Activated CD4-positive, alpha-beta T cell treated with anti-CD3 and anti-CD28 coated beads, Interleukin-2, amount 50 U/mL, for 48 hours (primary cell): ENCODE data around the gene USO1.
A peak's percentile ranks its signal among the peaks of the same experiment; 100 is the strongest.
"Not testable (repeated sequence)": the region's sequence is repeated elsewhere in the genome, so short reads cannot be mapped to it uniquely, and the experiment has no call there.

Source experiments
- DNase-seq, 2 experiments: peaks; one replicate each; pipeline ENCODE4 v3.0.0-alpha.2; 2020

The USO1 gene, protein sequence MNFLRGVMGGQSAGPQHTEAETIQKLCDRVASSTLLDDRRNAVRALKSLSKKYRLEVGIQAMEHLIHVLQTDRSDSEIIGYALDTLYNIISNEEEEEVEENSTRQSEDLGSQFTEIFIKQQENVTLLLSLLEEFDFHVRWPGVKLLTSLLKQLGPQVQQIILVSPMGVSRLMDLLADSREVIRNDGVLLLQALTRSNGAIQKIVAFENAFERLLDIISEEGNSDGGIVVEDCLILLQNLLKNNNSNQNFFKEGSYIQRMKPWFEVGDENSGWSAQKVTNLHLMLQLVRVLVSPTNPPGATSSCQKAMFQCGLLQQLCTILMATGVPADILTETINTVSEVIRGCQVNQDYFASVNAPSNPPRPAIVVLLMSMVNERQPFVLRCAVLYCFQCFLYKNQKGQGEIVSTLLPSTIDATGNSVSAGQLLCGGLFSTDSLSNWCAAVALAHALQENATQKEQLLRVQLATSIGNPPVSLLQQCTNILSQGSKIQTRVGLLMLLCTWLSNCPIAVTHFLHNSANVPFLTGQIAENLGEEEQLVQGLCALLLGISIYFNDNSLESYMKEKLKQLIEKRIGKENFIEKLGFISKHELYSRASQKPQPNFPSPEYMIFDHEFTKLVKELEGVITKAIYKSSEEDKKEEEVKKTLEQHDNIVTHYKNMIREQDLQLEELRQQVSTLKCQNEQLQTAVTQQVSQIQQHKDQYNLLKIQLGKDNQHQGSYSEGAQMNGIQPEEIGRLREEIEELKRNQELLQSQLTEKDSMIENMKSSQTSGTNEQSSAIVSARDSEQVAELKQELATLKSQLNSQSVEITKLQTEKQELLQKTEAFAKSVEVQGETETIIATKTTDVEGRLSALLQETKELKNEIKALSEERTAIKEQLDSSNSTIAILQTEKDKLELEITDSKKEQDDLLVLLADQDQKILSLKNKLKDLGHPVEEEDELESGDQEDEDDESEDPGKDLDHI

DNA sequence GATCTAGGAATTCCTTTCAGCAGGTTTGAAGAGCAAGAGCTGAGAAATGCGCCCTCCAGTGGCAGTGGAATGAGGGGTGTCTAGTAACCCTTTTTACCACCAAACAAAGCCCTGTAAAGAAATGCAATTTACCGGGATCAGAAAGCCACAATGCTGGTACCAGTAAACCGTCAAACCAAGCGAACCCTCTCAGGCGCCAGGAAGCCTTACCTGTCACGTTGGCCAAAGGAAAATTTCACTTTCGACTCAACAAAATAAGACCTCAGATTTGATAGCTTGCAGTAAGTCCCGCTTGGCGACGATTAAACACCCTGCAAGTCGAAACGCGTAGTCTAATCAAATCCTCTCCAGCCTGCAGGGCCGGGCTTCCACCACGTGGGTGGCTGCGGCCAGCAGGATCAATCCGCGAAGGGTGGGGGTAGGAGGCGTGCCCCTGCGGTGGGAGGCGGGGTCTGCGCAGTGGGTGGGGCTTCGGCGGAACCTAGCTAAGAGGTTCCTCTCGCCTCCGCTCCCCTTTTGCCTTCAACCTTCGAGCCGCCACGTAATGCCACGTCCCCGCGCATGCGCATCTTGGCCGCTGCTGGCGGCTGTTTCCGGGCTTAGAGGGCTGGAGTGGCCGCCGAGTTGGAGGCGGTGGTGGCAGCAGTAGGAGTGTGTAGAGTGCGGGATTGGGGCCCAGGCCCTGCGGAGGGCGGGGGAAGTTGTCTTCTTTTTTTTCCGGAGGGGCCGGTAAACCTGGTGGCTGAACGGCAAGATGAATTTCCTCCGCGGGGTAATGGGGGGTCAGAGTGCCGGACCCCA, at the start of gene USO1:
TSS of gene USO1 (plus strand) at position 512 of the 801 bp plus-strand sequence. CDS start at position 755, 243 bp downstream.
- peak; percentile 99 for DNase-seq

DNA sequence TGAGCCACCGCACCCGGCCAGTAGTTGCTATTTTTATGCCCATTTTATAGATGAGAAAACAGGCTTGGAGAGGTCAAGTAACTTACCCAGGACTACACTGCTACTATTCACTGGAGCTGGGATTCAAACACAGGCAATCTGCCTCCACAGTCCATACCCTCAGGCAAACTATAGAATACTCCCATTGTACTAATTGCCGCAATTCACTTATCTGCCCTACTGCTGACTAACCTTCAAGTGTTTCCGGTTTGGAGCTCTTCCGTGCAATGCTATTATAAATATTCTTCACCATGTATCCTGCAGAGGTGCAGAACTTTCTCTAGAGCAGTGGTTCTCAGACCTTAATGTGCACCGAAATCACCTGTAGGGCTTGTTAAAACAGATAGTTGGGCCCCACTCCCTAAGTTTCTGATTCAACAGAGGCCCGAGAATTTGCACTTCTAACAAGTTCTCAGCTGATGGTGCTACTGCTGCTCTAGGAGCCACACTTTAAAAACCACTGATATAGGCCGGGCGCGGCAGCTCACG, 49.3 kb upstream of the USO1 start:
- DNase-seq, result no peak

DNA sequence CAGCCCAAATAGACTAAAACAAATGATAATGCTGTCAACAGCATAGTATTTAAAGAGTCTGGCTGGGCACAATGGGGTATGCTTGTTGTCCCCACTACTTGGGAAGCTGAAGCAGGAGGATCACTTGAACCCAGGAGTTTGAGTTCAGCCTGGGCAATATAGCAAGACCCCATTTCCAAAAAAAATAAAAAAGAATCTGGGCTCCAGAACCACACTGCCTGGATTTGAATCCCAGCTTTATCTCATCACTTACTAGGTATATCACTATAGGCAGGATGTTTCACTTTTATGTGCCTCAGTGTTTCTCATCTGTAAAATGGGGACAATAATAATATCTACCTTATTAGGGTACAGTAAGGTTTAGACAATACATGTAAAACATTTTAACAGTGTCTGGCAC, 45.9 kb upstream of the USO1 start:
- no peak for DNase-seq

DNA sequence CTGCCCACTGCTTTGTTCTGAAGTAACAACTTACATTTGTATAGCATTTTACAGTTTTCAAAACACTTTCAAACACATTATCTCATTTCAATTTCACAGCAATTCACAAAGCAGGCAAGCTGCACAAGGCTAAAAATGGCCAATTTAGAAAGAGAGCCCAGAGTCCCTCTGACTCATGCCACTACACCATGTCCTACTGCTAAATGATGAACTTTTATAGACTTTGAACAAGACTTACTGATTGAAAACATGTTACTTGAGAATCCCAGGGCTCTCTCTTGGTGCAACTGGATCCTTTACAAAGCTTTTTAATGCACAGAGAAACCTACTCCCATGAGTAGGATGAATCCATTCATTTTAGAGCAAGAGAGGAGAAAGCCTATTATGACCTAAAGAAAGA, 45.4 kb upstream of the USO1 start:
- DNase-seq, result no peak

DNA sequence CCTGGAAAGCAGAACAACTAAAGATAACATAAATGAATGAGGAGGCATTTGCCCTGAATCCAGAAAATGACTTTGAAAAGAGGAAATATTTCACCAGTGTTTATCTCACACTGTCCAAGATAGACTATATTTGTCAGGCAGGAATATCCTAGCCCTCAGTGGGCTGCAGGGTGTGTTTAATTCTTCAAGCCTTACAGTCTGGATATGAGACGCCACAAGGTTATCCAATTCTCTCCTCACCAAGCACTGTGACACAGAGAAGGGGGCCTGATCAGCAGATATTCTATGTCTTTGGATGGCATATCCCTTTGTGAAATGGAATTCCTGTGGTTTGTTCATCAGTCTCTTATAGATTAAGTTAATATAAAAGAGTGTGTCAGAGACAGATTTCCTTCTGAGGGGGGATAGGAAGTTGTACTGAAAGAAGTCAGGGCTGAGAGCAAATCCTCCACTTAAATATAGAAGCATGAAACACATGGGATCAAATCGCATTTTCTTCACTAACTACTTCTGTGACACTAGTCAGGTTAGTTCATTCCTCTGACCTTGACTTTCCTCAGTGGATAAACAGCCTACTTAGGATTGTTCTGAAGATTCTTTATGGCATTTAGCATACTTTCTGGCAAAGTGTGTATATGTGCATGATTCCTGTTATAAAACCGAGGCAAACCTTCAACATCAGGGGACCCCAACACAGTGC, 44.4 kb upstream of the USO1 start:
- no peak for DNase-seq

DNA sequence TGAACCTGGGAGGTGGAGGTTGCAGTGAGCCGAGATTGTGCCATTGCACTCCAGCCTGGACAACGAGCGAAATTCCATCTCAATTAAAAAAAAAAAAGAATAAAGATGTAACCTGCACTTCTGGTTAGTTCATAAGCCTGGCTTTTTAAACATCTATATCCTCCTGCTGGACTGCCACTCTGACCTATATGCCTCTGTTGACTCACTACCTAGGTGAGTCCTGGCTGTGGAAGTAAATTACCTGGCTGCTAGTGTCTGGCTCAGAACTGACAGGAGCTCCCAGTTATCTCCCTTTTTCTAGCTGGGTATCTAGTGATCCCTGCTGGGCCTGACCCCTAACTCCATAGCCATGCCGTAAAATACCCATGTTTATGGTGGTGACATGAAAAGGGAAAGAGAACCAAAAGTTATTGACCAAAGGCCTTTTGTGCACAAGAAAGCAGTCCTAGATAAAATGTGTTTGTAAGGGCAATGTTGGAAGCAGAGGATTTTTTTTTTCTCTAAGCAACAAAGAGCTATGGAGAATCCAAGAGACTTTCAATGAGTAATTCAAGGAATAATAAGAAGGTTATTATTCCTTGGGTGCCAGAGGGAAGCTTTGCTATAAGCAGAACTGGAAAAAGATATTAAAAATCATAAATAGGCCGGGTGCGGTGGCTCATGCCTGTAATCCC, 40.8 kb upstream of the USO1 start:
- no peak for DNase-seq

DNA sequence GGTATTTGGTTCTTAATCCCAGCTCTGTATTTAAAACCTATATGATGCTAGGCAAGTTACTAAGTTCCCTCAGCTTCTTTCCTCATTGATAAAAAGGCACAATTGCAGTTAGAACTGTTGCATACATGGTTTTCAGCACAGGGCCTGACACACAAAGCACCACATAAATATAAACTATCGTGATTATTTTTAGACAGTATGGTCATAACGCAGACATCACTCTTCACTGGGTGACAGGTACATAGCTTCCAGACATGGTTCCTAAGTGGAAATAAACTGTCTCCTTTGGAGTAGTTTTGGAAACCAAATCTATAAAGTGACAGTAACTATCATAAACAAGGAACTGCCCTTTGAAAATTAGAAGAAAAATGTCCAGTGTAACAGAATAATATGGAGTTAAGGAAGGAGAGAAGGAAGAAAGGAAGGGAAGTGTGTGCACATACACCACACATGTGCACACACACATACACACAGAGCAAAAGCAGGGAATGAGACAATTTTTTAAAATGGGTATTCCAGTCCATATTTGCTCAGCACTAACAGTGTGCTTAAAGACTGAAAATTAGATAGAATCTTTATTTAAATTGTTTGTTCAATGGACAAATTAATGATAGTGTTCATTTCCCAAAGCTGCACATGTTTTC, 38.7 kb upstream of the USO1 start:
- DNase-seq, result no peak

DNA sequence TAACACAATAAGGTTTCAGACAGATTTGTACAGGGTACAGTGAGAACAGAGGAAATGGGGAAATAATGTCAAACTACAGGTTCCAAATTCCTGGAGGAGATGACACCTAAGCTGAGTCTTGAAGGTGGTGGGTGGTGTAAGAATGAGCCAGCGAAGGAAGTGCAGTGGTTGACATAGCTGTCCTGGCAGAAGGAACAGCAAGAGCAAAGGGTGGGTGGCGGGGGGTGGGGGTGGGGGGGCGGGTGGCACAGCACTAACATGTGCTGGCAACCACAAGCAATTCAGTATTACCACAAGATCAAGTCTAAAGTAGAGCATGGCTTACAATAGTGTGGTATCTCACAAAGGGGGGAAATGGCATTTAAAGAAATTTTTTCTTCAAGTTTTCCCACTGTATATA, 38.0 kb upstream of the USO1 start:
- peak in 1 of 2 experiments; percentile 18 for DNase-seq

DNA sequence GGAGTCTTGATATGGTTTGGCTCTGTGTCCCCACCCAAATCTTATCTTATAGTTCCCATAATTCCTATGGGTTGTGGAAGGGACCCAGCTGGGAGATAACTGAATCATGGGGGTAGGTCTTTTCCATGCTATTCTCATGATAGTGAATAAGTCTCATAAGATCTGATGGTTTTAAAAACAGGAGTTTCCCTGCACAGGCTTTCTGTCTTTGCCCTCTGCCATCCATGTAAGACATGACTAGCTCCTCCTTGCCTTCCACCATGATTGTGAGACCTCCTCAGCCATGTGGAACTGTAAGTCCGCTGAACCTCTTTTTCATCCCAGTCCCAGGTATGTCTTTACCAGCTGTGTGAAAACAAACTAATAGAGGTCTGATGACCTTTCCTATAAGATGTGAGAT, 37.3 kb upstream of the USO1 start:
- not testable (repeated sequence) for DNase-seq

DNA sequence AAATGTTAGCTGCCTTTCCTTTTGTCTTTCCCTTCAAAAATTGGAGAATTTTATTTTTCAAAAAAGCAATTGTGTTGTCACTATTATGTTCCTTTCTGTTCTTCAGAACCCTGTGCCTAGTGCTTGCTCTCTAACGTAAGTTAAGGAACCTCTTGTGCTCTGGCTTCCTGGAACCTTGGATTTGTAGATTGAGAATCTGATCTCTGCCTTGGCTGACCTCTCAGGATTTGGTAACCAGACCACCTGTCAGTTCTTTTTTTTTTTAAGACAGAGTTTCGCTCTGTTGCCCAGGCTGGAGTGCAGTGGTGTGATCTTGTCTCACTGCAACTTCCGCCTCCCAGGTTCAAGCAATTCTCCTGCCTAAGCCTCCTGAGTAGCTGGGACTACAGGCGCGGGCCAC, 32.3 kb upstream of the USO1 start:
- DNase-seq, result not testable (repeated sequence)

DNA sequence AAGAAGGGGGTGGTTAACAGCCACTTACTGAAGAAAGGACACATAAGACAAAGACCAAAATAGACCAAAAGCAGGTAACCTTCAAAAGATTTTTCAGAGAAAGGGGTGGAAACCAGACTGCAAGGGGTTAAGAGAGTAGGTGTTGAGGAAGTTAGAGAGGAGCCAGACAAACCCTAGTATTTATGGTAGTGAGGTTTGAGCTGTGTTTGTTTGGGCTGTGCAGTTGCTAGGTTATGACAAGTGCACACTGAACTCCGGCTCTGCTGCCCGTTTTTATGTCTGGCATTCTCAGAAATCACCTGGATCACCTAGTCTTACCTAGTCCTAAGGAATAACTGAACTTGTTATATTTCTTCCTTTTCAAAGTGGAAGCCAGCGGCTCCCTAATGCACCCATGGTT, 28.3 kb upstream of the USO1 start:
- no peak for DNase-seq

DNA sequence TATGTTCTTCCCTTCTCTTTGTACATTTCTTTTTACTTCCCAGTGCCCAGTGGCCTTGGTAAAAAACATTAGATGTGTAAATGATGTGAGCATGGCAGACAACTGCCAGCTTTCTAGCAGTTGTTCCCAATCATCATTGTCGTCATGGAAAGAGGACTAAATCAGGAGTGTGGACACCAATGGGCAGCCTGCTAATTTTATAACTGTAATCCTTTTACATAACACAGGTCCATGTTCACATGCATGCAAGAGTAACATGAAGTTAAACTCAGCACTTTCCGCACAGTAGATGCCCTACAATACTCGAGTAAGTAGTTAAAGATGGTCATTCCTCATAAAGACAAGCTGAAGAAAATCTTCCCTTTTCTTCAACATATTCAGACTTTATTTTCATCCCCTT, 27.8 kb upstream of the USO1 start:
- DNase-seq, result no peak

DNA sequence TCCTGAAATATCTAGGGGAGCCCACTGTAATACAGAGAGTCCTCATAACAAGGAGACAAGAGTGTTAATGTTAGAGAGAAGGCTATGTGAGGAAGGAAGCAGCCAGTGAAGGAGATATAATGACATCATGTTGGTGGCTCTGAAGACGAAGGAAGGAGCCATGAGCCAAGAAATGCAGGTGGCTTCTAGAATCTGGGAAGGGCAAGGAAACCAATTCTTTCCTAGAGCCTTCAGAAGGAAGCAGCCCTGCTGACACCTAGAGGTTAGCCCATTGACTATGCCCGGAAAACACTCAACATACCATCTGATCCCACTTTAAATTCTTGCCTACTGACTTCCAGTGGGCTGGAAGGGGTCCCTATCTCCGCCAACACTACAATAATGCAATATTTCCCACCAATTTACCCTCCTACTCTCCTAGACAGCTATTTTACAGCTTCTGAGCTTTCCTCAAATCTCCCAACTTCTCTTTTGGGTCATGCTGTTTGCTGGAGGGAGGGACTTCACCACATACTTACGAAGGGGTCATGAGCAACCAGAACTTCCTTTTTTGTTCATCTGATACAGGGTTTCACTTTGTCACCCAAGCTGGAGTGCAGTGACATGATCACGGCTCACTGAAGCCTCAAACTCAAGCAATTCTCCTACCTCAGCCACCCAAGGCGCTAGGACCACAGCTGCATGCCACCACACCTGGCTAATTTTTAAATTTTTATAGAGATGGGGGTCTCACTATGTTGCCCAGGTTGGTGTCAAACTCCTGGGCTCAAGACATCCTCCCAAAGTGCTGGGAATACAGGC, 26.0 kb upstream of the USO1 start:
- peak; percentile 7 to 25 for DNase-seq

DNA sequence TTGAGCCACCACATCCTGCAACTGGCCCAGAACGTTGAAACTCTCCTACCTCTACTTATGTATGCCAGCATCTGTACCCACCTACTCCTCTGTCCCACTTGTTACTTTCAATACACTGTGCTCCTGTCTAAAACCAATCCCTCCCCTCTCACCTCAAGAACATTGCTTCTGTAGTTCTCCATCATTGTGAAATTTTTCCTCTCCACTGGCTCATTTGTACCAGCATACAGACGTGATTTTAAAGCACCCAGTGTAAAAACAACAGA, 25.5 kb upstream of the USO1 start:
- no peak for DNase-seq

DNA sequence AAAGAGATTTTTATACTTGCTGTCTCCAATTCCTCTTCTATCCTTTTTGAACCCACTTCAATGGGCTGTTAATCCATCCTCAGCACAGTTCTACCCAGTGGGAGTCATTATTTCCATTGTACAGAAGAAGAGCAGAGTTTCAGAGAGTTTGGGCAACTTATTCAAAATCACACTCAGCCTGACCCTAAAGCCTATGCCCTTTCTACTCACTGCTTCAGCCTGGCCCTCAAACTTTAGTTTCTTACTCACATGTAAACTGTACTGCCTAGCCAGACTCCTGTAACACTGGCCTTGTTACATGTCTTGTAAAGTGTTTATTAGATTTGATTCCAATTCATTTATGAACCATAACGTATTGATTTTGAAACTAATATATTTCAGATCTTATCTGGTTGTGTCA, 25.1 kb upstream of the USO1 start:
- no peak for DNase-seq

DNA sequence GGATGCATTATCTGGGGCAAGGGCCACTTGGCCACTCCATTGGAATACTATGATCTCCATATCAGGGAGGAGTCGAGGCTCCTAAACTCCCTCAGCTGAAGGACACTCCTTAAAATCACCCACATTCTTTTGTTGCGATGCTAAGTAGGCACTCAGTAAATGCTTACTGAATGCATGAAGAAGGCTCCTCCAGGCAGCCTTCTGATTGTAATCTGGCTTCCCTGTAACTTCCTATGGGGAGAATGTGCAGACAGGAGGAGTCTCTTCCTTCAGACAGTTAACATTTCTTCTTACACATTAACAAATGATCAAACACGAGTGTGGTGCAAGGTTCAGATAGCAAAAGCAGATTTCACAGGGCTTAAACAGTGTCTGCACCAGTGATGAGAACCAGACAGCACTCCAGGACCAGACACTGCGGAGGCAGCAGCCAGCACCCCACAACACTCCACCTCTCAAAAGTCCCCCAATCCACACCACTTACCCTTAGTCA, 21.4 kb upstream of the USO1 start:
- no peak for DNase-seq

DNA sequence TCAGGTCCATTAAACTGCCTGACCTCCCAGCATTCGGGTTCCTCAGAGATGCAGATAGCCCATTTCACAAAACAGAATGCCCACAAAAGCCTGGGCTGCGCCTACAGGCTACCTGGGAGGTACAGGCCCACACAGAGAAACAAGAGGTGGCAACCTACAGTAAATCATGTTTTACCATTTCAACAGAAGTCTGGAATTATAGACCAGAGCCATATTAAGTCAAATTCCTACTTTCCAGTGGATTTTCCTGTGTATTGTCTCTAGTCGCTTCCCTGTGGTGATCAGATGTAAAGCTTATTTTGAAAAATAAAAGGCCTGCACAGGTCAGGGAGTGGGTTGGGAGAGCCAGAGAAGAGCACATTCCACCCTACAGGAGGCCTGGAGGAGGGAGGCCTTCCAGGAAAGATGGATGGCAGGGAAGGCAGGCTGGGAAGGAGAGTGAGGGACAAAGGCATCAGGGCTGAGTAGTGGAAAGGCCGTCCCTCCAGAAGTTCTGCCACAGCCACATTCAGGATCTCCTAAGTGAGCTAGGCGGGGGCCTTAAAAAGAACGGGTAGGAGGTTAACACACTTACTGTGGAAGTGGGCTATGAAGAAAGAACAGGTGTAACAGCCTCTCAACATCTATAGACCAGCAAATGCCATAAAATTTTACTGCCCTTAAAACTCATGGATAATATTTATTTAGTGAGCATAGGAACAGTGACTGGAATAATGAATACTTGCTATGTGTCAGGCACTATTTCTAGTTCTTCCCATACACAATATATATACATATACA, 19.0 kb upstream of the USO1 start:
- DNase-seq, result no peak

DNA sequence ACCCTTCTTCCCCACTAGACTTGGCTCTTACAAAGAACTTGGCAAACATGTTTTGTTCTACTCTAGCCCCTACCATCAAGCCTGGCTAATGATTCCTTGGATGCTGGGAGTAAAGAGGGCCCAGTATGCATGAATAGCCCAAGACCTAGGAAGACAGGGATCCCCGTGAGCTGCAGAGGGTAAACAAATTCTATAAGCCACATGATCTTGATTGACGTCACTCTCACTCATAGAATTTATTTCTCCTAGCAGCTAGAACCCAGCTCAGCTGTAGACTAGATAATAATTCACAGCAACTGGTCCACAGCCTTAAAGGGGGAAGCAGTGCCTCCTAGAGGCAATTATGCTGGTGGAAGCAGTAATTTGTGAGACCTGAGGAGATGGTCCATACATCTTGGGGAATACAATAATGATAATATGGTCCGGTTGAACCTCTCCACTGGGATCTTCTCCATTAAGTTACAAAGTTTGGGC, 16.1 kb upstream of the USO1 start:
- DNase-seq, result peak; percentile 20 to 44

DNA sequence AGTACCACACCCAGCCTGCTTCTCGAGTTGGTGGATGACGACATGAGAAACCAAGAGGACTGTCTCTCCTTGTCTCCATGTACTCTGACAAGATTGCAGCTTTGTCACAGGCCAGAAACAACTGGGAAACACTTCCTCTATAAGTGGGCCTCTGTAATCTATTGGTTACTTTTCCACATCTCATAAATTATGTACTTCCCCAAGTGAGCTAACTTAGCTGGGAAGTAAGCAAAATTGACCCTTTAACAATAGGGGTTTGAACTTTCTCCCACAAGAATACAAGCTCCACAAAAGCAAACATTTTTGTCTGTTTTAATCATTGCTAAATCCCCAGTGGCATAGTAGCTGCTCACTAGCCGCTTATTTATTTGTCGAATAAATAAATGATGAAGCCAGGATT, 14.1 kb upstream of the USO1 start:
- DNase-seq, result no peak
